ENCODE results near the gene MGST3.
"Not testable (repeated sequence)": the region's sequence is repeated elsewhere in the genome, so short reads cannot be mapped to it uniquely, and the experiment has no call there.

MGST3 gene

GRCh38 chr1:165650981-165651625 lies 20.1 kb downstream of the MGST3 start:
- no peak for DNase-seq (ENCODE audit: low read depth, low spot score)

GRCh38 chr1:165658766-165659580 lies 27.9 kb downstream of the MGST3 start:
- not testable (repeated sequence) for DNase-seq (ENCODE audit: low read depth, low spot score)

- DNase-seq (ENCODE audit: low read depth, low spot score) = no peak
Observed at GRCh38 chr1:165659581-165659895, 28.5 kb downstream of the MGST3 start.

GRCh38 chr1:165661703-165662102 lies 30.7 kb downstream of the MGST3 start:
- no peak for DNase-seq (ENCODE audit: low read depth, low spot score)

- no peak for DNase-seq (ENCODE audit: low read depth, low spot score)
Observed at GRCh38 chr1:165662186-165662585, 31.2 kb downstream of the MGST3 start.

- no peak for DNase-seq (ENCODE audit: low read depth, low spot score)
Observed at GRCh38 chr1:165666152-165666825, 35.3 kb downstream of the MGST3 start.

GRCh38 chr1:165668184-165668583 lies 37.1 kb downstream of the MGST3 start:
- no peak for DNase-seq (ENCODE audit: low read depth, low spot score)

- no peak for DNase-seq (ENCODE audit: low read depth, low spot score)
Observed at GRCh38 chr1:165671526-165671925, 40.5 kb downstream of the MGST3 start.

- DNase-seq (ENCODE audit: low read depth, low spot score) = no peak
Observed at GRCh38 chr1:165674599-165674998, 43.6 kb downstream of the MGST3 start.

- DNase-seq (ENCODE audit: low read depth, low spot score) = no peak
Observed at GRCh38 chr1:165675794-165676193, 44.8 kb downstream of the MGST3 start.

- DNase-seq (ENCODE audit: low read depth, low spot score) = no peak
Observed at GRCh38 chr1:165678509-165678908, 47.5 kb downstream of the MGST3 start.

- no peak for DNase-seq (ENCODE audit: low read depth, low spot score)
Observed at GRCh38 chr1:165679282-165680036, 48.4 kb downstream of the MGST3 start.

- no peak for DNase-seq (ENCODE audit: low read depth, low spot score)
Observed at GRCh38 chr1:165680303-165680702, 49.3 kb downstream of the MGST3 start.

- DNase-seq (ENCODE audit: low read depth, low spot score) = not testable (repeated sequence)
Observed at GRCh38 chr1:165680773-165681172, 49.7 kb downstream of the MGST3 start.

- DNase-seq (ENCODE audit: low read depth, low spot score) = no peak
Observed at GRCh38 chr1:165683848-165684485, 52.9 kb downstream of the MGST3 start.

GRCh38 chr1:165686121-165686970 lies 55.3 kb downstream of the MGST3 start:
- no peak for DNase-seq (ENCODE audit: low read depth, low spot score)

- no peak for DNase-seq (ENCODE audit: low read depth, low spot score)
Observed at GRCh38 chr1:165686971-165687433, 56.0 kb downstream of the MGST3 start.

GRCh38 chr1:165688046-165688445 lies 57.0 kb downstream of the MGST3 start:
- no peak for DNase-seq (ENCODE audit: low read depth, low spot score)

GRCh38 chr1:165695031-165695430 lies 64.0 kb downstream of the MGST3 start:
- no peak for DNase-seq (ENCODE audit: low read depth, low spot score)

GRCh38 chr1:165696625-165697100 lies 65.6 kb downstream of the MGST3 start:
- DNase-seq (ENCODE audit: low read depth, low spot score) = no peak
